Thyroid gland (tissue), 4 donors: ENCODE data around the gene GID8. TPM values are rescaled to one million over a fixed set of nuclear protein-coding genes. Genes with fewer than 3 reads are reported as not detected.

Experiments used
- DNase-seq, 2 donors: peaks; one replicate each; pipeline ENCODE4 v3.0.0-alpha.2; 2019
- H3K27ac ChIP-seq, 3 donors: fragments of 200-600 bp; sonication (generic); 1 replicate in 2 of 3; 2 replicates in 1 of 3; pipeline ENCODE4 v1.5.1; 2016 to 2019; ENCODE audit warnings: mild to moderate bottlenecking in 1 of 3, moderate library complexity in 1 of 3
- H3K27me3 ChIP-seq: fragments of 200-600 bp; sonication (generic); one replicate; pipeline ENCODE4 v1.5.1; 2019
- H3K36me3 ChIP-seq, 2 donors: fragments of 200-600 bp; sonication (generic); one replicate each; pipeline ENCODE4 v1.5.1; 2016 to 2019
- H3K4me1 ChIP-seq, 2 donors: fragments of 200-600 bp; sonication (generic); one replicate each; pipeline ENCODE4 v1.5.1; 2017 to 2019
- H3K4me3 ChIP-seq, 3 donors: fragments of 200-600 bp; sonication (generic); replicated peaks in 1 of 3; 1 replicate in 2 of 3; 2 replicates in 1 of 3; pipeline ENCODE4 v1.5.1; 2016; ENCODE audit warnings: mild to moderate bottlenecking in 1 of 3
- H3K9me3 ChIP-seq: fragments of 200-600 bp; sonication (generic); one replicate; pipeline ENCODE4 v1.5.1; 2017
- CTCF ChIP-seq, 6 experiments: fragments of 200-600 bp in 3 of 6; fragments of 450-650 bp in 3 of 6; sonication (generic) in 3 of 6; IDR thresholded peaks; one replicate each; pipeline ENCODE4 v1.5.1; 2016 to 2019; ENCODE audit warnings: antibody characterized with exemption in 6 of 6, mild to moderate bottlenecking in 2 of 6, inconsistent platforms in 1 of 6, moderate library complexity in 1 of 6
- POLR2A ChIP-seq, 2 donors: fragments of 450-650 bp; IDR thresholded peaks; one replicate each; pipeline ENCODE4 v1.6.1; 2017; ENCODE audit warnings: antibody characterized with exemption in 2 of 2, mild to moderate bottlenecking in 2 of 2, moderate library complexity in 1 of 2
- WGBS, 2 donors: methylation state at CpG; one replicate each; pipeline ENCODE4 v1.1.5; 2017; 5-methylcytosine and 5-hydroxymethylcytosine counted together
- intact Hi-C: fragments of 100-400 bp; cut with DNase I; formaldehyde crosslinking; loops from one replicate; pipeline ENCODE4 v1.15.1; 2023
- total RNA-seq, 4 donors: library from RNA; depleted of rRNA; stranded (reverse); fragments of >200 nt; gene quantifications; one replicate each; pipeline ENCODE4 v1.2.3, GENCODE V29; 2016

Gene GID8
- total RNA-seq, 4 donors from 2014 or later = 30.3 to 38.5 (median 34.5) TPM

GRCh38 chr20:62935204-62935967 lies 2.6 kb upstream of the GID8 start:
- Histone ChIP-seq H3K4me3 (no peak overlapping the region), H3K27me3 (no peaks in the 10 kb centered on the region), H3K36me3 (no peaks in the 10 kb centered on the region), H3K27ac (no peak overlapping the region), H3K9me3 (no peaks in the 10 kb centered on the region), H3K4me1 (peaks cover 25 to 35% of the 10 kb centered on the region in 2 donors)
- no peak for TF ChIP-seq CTCF (IDR thresholded peaks at IDR 0.05)
- no peak for TF ChIP-seq POLR2A (IDR thresholded peaks at IDR 0.05)
- DNase-seq = no peak
- WGBS, 2 donors = 88 to 90% methylated on average over 12 of the region's 12 CpGs
- intact Hi-C loops = no loop called here

GRCh38 chr20:62935968-62936585 lies 1.9 kb upstream of the GID8 start:
- Histone ChIP-seq H3K27ac (no peak overlapping the region), H3K4me1 (peaks cover 25 to 35% of the 10 kb centered on the region in 2 donors), H3K4me3 (peak overlapping the region in 1 of 3 donors; percentile 71), H3K9me3 (no peaks in the 10 kb centered on the region), H3K36me3 (no peaks in the 10 kb centered on the region), H3K27me3 (no peaks in the 10 kb centered on the region)
- TF ChIP-seq POLR2A (IDR thresholded peaks at IDR 0.05) (no peak), CTCF (IDR thresholded peaks at IDR 0.05) (no peak)
- DNase-seq = no peak
- 83 to 87% methylated on average over 22 of the region's 22 CpGs for WGBS, 2 donors
- intact Hi-C loops = no loop called here

GRCh38 chr20:62937268-62938104 lies 461 bp upstream of the GID8 start:
- peaks cover 25 to 35% of the 10 kb centered on the region in 2 donors for H3K4me1 ChIP-seq
- H3K4me3 ChIP-seq = peak overlapping the region; percentile 71 to 94 (median 71)
- H3K27ac ChIP-seq = peak overlapping the region; percentile 78 to 92 (median 79)
- H3K36me3 ChIP-seq = no peaks in the 10 kb centered on the region
- intact Hi-C loops = no loop called here
- H3K27me3 ChIP-seq = no peaks in the 10 kb centered on the region
- H3K9me3 ChIP-seq = no peaks in the 10 kb centered on the region
- 0 to 7% methylated on average over 5 to 62 of the region's 92 CpGs for WGBS, 2 donors
- DNase-seq = peak; percentile 96 to 97
- peak in 1 of 6 experiments; percentile 20 for TF ChIP-seq CTCF (IDR thresholded peaks at IDR 0.05)
- TF ChIP-seq POLR2A (IDR thresholded peaks at IDR 0.05) = peak in 1 of 2 donors; percentile 64

- Histone ChIP-seq H3K9me3 (no peaks in the 10 kb centered on the region), H3K27ac (no peak overlapping the region), H3K4me1 (peaks cover 22% of the 10 kb centered on the region in 2 donors), H3K27me3 (no peaks in the 10 kb centered on the region), H3K4me3 (no peak overlapping the region), H3K36me3 (peaks cover 24 to 31% of the 10 kb centered on the region in 2 donors)
- 88 to 92% methylated on average over 8 of the region's 8 CpGs for WGBS, 2 donors
- TF ChIP-seq POLR2A (IDR thresholded peaks at IDR 0.05) (no peak), CTCF (IDR thresholded peaks at IDR 0.05) (no peak)
- intact Hi-C loops = no loop called here
- DNase-seq = no peak
These were observed 2.9 kb downstream of the GID8 start for GRCh38 chr20:62940875-62941274.
